ENCODE data around the gene STAT5B. TPM values are rescaled to one million over a fixed set of nuclear protein-coding genes. Genes with fewer than 3 reads are reported as not detected.

STAT5B gene
- total RNA-seq, 1 experiment from 2014 or later: 7.1 TPM

- BruUV-seq (replicated peaks): no TSS peak
- Histone ChIP-seq H3K4me3 (replicated peaks in 1 of 2; ENCODE audit: low read depth in 1 of 2, low read length in 2 of 2) (no peak overlapping the region), H3K9ac (ENCODE audit: low read length) (no peak overlapping the region), H3K27me3 (ENCODE audit: insufficient read depth, low read length) (no peaks in the 10 kb centered on the region), H3K4me2 (ENCODE audit: low read length) (no peak overlapping the region), H3K79me2 (ENCODE audit: insufficient read depth, low read length) (no peaks in the 10 kb centered on the region), H4K20me1 (ENCODE audit: insufficient read depth) (no peaks in the 10 kb centered on the region), H3K9me2 (ENCODE audit: insufficient read depth) (no peaks in the 10 kb centered on the region), H3K27ac (ENCODE audit: low read depth, low read length) (no peak overlapping the region), H3K4me1 (ENCODE audit: control insufficient read depth in 1 of 2, insufficient read depth in 2 of 2, low read length in 2 of 2) (peaks cover 8 to 15% of the 10 kb centered on the region in 2 experiments; a peak in 3 of 4 replicates), H2AFZ (ENCODE audit: low read depth, low read length, poor library complexity, severe bottlenecking) (no peak overlapping the region), H3K36me3 (ENCODE audit: control insufficient read depth in 1 of 2, insufficient read depth in 2 of 2, low read length in 2 of 2) (no peaks in the 10 kb centered on the region), H3K9me3 (ENCODE audit: control insufficient read depth in 1 of 2, insufficient read depth in 1 of 2, low read depth in 1 of 2, low read length in 2 of 2) (no peaks in the 10 kb centered on the region)
- intact Hi-C loops (cut with micrococcal nuclease): no loop called here
- no peak for ATAC-seq
- ChIA-PET CTCF (no interaction called here), POLR2A (no interaction called here), RAD21 (ENCODE audit: low non-redundant PET in 1 of 2, low total read pairs in 2 of 2, uncharacterized antibody in 2 of 2, unreplicated experiment in 2 of 2) (no interaction called here)
- TF ChIP-seq RAD21 (IDR thresholded peaks at IDR 0.05; ENCODE audit: low read depth) (no peak), POLR2AphosphoS5 (IDR thresholded peaks at IDR 0.05; ENCODE audit: low read depth, low read length) (no peak), TCF7L2 (IDR thresholded peaks at IDR 0.05; ENCODE audit: borderline replicate concordance, extremely low read depth, insufficient read depth, insufficient read length) (no peak), CBX3 (IDR thresholded peaks at IDR 0.05; ENCODE audit: low read depth) (no peak), ZNF274 (IDR thresholded peaks at IDR 0.05; ENCODE audit: low read depth, low read length) (no peak), POLR2A (IDR thresholded peaks at IDR 0.05; ENCODE audit: borderline replicate concordance, extremely low read depth, insufficient read depth, insufficient read length) (no peak), FOSL1 (IDR thresholded peaks at IDR 0.05; ENCODE audit: low read depth) (no peak), REST (IDR thresholded peaks at IDR 0.05; ENCODE audit: low read depth) (no peak), ELF1 (IDR thresholded peaks at IDR 0.05; ENCODE audit: borderline replicate concordance, low read depth) (no peak), EZH2 (IDR thresholded peaks at IDR 0.05) (no peak), ATF3 (IDR thresholded peaks at IDR 0.05) (no peak), YY1 (IDR thresholded peaks at IDR 0.05; ENCODE audit: extremely low read depth, insufficient replicate concordance, low read depth, low read length) (no peak), CEBPB (IDR thresholded peaks at IDR 0.05; ENCODE audit: low read depth) (no peak), SP1 (IDR thresholded peaks at IDR 0.05; ENCODE audit: low read depth) (no peak), JUND (IDR thresholded peaks at IDR 0.05) (no peak), SIN3A (IDR thresholded peaks at IDR 0.05; ENCODE audit: low read depth) (no peak)
- TF ChIP-seq, protein P1, sequence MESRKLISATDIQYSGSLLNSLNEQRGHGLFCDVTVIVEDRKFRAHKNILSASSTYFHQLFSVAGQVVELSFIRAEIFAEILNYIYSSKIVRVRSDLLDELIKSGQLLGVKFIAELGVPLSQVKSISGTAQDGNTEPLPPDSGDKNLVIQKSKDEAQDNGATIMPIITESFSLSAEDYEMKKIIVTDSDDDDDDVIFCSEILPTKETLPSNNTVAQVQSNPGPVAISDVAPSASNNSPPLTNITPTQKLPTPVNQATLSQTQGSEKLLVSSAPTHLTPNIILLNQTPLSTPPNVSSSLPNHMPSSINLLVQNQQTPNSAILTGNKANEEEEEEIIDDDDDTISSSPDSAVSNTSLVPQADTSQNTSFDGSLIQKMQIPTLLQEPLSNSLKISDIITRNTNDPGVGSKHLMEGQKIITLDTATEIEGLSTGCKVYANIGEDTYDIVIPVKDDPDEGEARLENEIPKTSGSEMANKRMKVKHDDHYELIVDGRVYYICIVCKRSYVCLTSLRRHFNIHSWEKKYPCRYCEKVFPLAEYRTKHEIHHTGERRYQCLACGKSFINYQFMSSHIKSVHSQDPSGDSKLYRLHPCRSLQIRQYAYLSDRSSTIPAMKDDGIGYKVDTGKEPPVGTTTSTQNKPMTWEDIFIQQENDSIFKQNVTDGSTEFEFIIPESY (IDR thresholded peaks at IDR 0.05; ENCODE audit: extremely low read depth, insufficient replicate concordance, low read length): no peak
- TF ChIP-seq, protein P2, sequence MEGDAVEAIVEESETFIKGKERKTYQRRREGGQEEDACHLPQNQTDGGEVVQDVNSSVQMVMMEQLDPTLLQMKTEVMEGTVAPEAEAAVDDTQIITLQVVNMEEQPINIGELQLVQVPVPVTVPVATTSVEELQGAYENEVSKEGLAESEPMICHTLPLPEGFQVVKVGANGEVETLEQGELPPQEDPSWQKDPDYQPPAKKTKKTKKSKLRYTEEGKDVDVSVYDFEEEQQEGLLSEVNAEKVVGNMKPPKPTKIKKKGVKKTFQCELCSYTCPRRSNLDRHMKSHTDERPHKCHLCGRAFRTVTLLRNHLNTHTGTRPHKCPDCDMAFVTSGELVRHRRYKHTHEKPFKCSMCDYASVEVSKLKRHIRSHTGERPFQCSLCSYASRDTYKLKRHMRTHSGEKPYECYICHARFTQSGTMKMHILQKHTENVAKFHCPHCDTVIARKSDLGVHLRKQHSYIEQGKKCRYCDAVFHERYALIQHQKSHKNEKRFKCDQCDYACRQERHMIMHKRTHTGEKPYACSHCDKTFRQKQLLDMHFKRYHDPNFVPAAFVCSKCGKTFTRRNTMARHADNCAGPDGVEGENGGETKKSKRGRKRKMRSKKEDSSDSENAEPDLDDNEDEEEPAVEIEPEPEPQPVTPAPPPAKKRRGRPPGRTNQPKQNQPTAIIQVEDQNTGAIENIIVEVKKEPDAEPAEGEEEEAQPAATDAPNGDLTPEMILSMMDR (IDR thresholded peaks at IDR 0.05 in 2 of 3, conservative IDR thresholded peaks at IDR 0.05 in 1 of 3; ENCODE audit: borderline replicate concordance in 1 of 3, insufficient read depth in 1 of 3, low read depth in 2 of 3, low read length in 2 of 3): no peak
- DNase-seq (ENCODE audit: low read depth, low spot score): no peak
Observed at GRCh38 chr17:42191275-42191608, 84.9 kb downstream of the STAT5B start.

All from HCT116 (cell line).